HCT116 (cell line): ENCODE data around the gene TTC33. TPM values are rescaled to one million over a fixed set of nuclear protein-coding genes. Genes with fewer than 3 reads are reported as not detected.

Experiments used
- ATAC-seq: fragments of 200-7000 bp; cut with Tn5 transposase; 2 replicates; pipeline ENCODE4 v1.9.1; 2020; ENCODE audit warnings: mild to moderate bottlenecking, moderate library complexity
- BruUV-seq: library from RNA; stranded (reverse); fragments of 400-500 nt; replicated peaks from 2 replicates; lab custom pipeline; 2021; lab: Mats Ljungman, UMichigan
- CTCF ChIA-PET: fragments of 300-600 bp; sonication (Branson Sonifier 250); formaldehyde crosslinking; loops from one replicate; lab custom pipeline; 2021; ENCODE audit warnings: antibody characterized with exemption; lab: Charles Lee
- POLR2A ChIA-PET: fragments of 300-600, 350-600 bp; sonication (Branson Sonifier 250); formaldehyde crosslinking; loops from one replicate; lab custom pipeline; 2021; ENCODE audit warnings: antibody characterized with exemption; lab: Charles Lee
- RAD21 ChIA-PET, 2 experiments: fragments of 300-600 bp; sonication (Branson Sonifier 250); formaldehyde crosslinking; loops; one replicate each; lab custom pipeline; 2023; ENCODE audit warnings: low total read pairs in 2 of 2; ENCODE audit not compliant: uncharacterized antibody in 2 of 2, unreplicated experiment in 2 of 2, low non-redundant PET in 1 of 2; lab: Charles Lee
- DNase-seq: peaks from one replicate; pipeline ENCODE4 v3.0.0-alpha.2; 2010; ENCODE audit warnings: low read depth, low spot score
- H2AFZ ChIP-seq: fragments of 200-600 bp; shearing (Covaris generic), sonication (generic); 2 replicates; pipeline ENCODE4 v1.6.1; 2017; ENCODE audit warnings: low read depth, mixed run types, mixed read lengths, antibody characterized with exemption, low read length; ENCODE audit not compliant: poor library complexity, severe bottlenecking
- H3K27ac ChIP-seq: 2 replicates; pipeline ENCODE4 v1.5.1; 2012; ENCODE audit warnings: low read depth, low read length
- H3K27me3 ChIP-seq: fragments of 200-600 bp; sonication (generic); 2 replicates; pipeline ENCODE4 v1.6.1; 2016; ENCODE audit warnings: mixed run types, low read length, mixed read lengths; ENCODE audit not compliant: insufficient read depth
- H3K36me3 ChIP-seq, 2 experiments: fragments of 200-500 bp in 1 of 2; fragments of 200-600 bp in 1 of 2; sonication (Bioruptor generic) in 1 of 2; sonication (generic) in 1 of 2; 2 replicates each; pipeline versions ENCODE4 v1.5.1 to v1.6.1; 2014 to 2016; ENCODE audit warnings: low read length in 2 of 2, inconsistent platforms in 1 of 2, mixed read lengths in 1 of 2, mixed run types in 1 of 2; ENCODE audit not compliant: insufficient read depth in 2 of 2, control insufficient read depth in 1 of 2
- H3K4me1 ChIP-seq, 2 experiments: fragments of 200-600 bp in 1 of 2; sonication (generic) in 1 of 2; 2 replicates each; pipeline versions ENCODE4 v1.5.1 to v1.6.1; 2012 to 2017; ENCODE audit warnings: low read length in 2 of 2, inconsistent platforms in 1 of 2, mild to moderate bottlenecking in 1 of 2, mixed read lengths in 1 of 2, mixed run types in 1 of 2, moderate library complexity in 1 of 2; ENCODE audit not compliant: insufficient read depth in 2 of 2, control insufficient read depth in 1 of 2
- H3K4me2 ChIP-seq: fragments of 200-600 bp; sonication (generic); 2 replicates; pipeline ENCODE4 v1.6.1; 2017; ENCODE audit warnings: mixed run types, low read length, mixed read lengths
- H3K4me3 ChIP-seq, 2 experiments: fragments of 200-600 bp in 1 of 2; sonication (generic) in 1 of 2; replicated peaks in 1 of 2; 2 replicates each; pipeline ENCODE4 v1.5.1; 2011 to 2016; ENCODE audit warnings: low read length in 2 of 2, control low read depth in 1 of 2, low read depth in 1 of 2, mild to moderate bottlenecking in 1 of 2, mixed read lengths in 1 of 2, mixed run types in 1 of 2
- H3K79me2 ChIP-seq: fragments of 200-600 bp; sonication (generic); 2 replicates; pipeline ENCODE4 v1.6.1; 2017; ENCODE audit warnings: mild to moderate bottlenecking, mixed run types, low read length, moderate library complexity, mixed read lengths; ENCODE audit not compliant: insufficient read depth
- H3K9ac ChIP-seq: fragments of 200-600 bp; sonication (generic); 2 replicates; pipeline ENCODE4 v1.6.1; 2016; ENCODE audit warnings: low read length, mixed read lengths
- H3K9me2 ChIP-seq: fragments of 200-600 bp; sonication (generic), shearing (Covaris generic); 2 replicates; pipeline ENCODE4 v1.6.1; 2017; ENCODE audit warnings: mixed run types, mild to moderate bottlenecking, moderate library complexity; ENCODE audit not compliant: insufficient read depth
- H3K9me3 ChIP-seq, 2 experiments: fragments of 200-500 bp in 1 of 2; fragments of 200-600 bp in 1 of 2; sonication (Bioruptor generic) in 1 of 2; sonication (generic) in 1 of 2; 2 replicates each; pipeline ENCODE4 v1.6.1; 2014 to 2017; ENCODE audit warnings: low read length in 2 of 2, mixed read lengths in 2 of 2, inconsistent platforms in 1 of 2, low read depth in 1 of 2, mild to moderate bottlenecking in 1 of 2, mixed run types in 1 of 2, moderate library complexity in 1 of 2; ENCODE audit not compliant: control insufficient read depth in 1 of 2, insufficient read depth in 1 of 2
- H4K20me1 ChIP-seq: fragments of 200-600 bp; sonication (generic), shearing (Covaris generic); 2 replicates; pipeline ENCODE4 v1.6.1; 2017; ENCODE audit warnings: mixed run types, mild to moderate bottlenecking, moderate library complexity; ENCODE audit not compliant: insufficient read depth
- CBX3 ChIP-seq: IDR thresholded peaks from 2 replicates; pipeline ENCODE4 v1.6.1; 2012; ENCODE audit warnings: low read depth
- EGR1 ChIP-seq: IDR thresholded peaks from 2 replicates; pipeline ENCODE4 v1.6.1; 2012; ENCODE audit warnings: low read depth
- ELF1 ChIP-seq: IDR thresholded peaks from 2 replicates; pipeline ENCODE4 v1.6.1; 2012; ENCODE audit warnings: low read depth, borderline replicate concordance
- EZH2 ChIP-seq: fragments of 200-600 bp; sonication (generic); IDR thresholded peaks from 2 replicates; pipeline ENCODE4 v1.6.1; 2017; ENCODE audit warnings: antibody characterized with exemption, mixed run types
- EZH2phosphoT487 ChIP-seq: fragments of 200-600 bp; IDR thresholded peaks from 2 replicates; pipeline ENCODE4 v1.6.1; 2018; ENCODE audit warnings: antibody characterized with exemption, borderline replicate concordance
- FOSL1 ChIP-seq: IDR thresholded peaks from 2 replicates; pipeline ENCODE4 v1.6.1; 2012; ENCODE audit warnings: low read depth
- POLR2A ChIP-seq: IDR thresholded peaks from 2 replicates; pipeline ENCODE4 v1.7.0; 2011; ENCODE audit warnings: borderline replicate concordance; ENCODE audit not compliant: insufficient read depth, insufficient read length; ENCODE audit errors: extremely low read depth
- RAD21 ChIP-seq: IDR thresholded peaks from 2 replicates; pipeline ENCODE4 v1.6.1; 2012; ENCODE audit warnings: low read depth, mild to moderate bottlenecking
- SIN3A ChIP-seq: IDR thresholded peaks from 2 replicates; pipeline ENCODE4 v1.6.1; 2012; ENCODE audit warnings: low read depth
- SRF ChIP-seq: IDR thresholded peaks from 2 replicates; pipeline ENCODE4 v1.6.1; 2012; ENCODE audit warnings: low read depth
- TCF7L2 ChIP-seq: IDR thresholded peaks from 2 replicates; pipeline ENCODE4 v1.7.0; 2011; ENCODE audit warnings: borderline replicate concordance, inconsistent platforms; ENCODE audit not compliant: insufficient read depth, insufficient read length; ENCODE audit errors: extremely low read depth
- ZFX ChIP-seq: fragments of 450-650 bp; IDR thresholded peaks from 2 replicates; pipeline ENCODE4 v1.6.1; 2017
- intact Hi-C: fragments of 100-400 bp; cut with micrococcal nuclease; formaldehyde crosslinking; loops from 2 replicates; pipeline ENCODE4 v1.10.0; 2022
- total RNA-seq: library from RNA; stranded (reverse); gene quantifications from one replicate; pipeline ENCODE4 v1.2.1, GENCODE V29; 2021; ENCODE audit not compliant: unreplicated experiment
- TF ChIP-seq, protein P1 (sequence below): IDR thresholded peaks from 2 replicates; pipeline ENCODE4 v1.6.1; 2012

The TTC33 gene
- total RNA-seq, 1 experiment from 2014 or later, result 14.5 TPM

GRCh38 chr5:40653221-40654022, 102.3 kb downstream of the TTC33 start:
- no peak for TF ChIP-seq RAD21
- no peak for TF ChIP-seq EZH2phosphoT487
- no peak for TF ChIP-seq TCF7L2
- TF ChIP-seq SIN3A, result no peak
- no peak for TF ChIP-seq FOSL1
- TF ChIP-seq SRF, result no peak
- no peak for TF ChIP-seq EZH2
- no peak for TF ChIP-seq POLR2A
- H2AFZ ChIP-seq, result no peak overlapping the region
- RAD21 ChIA-PET, result no interaction called here
- no peaks in the 10 kb centered on the region for H3K36me3 ChIP-seq
- H3K9ac ChIP-seq, result no peak overlapping the region
- H3K27ac ChIP-seq, result no peak overlapping the region
- H3K79me2 ChIP-seq, result no peaks in the 10 kb centered on the region
- H4K20me1 ChIP-seq, result no peaks in the 10 kb centered on the region
- intact Hi-C loops, result no loop called here
- no peak for ATAC-seq
- POLR2A ChIA-PET, result interaction anchor here (0.7 kb wide), 1 partner anchor 1315 kb away, joined by 4 read pairs; no protein-coding TSS in a partner anchor
- no peaks in the 10 kb centered on the region for H3K4me1 ChIP-seq
- H3K9me2 ChIP-seq, result no peaks in the 10 kb centered on the region
- H3K4me3 ChIP-seq, result no peak overlapping the region
- no peaks in the 10 kb centered on the region for H3K9me3 ChIP-seq
- H3K4me2 ChIP-seq, result no peak overlapping the region
- no TSS peak for BruUV-seq
- CTCF ChIA-PET, result no interaction called here
- no peak for DNase-seq
- no peaks in the 10 kb centered on the region for H3K27me3 ChIP-seq

- intact Hi-C loops, result no loop called here
- no peak for DNase-seq
Measured at GRCh38 chr5:40652441-40653220, 103.1 kb downstream of the TTC33 start.

More at GRCh38 chr5:40652441-40653220, 103.1 kb downstream of the TTC33 start:
- Histone ChIP-seq H3K27me3 (no peaks in the 10 kb centered on the region), H3K27ac (no peak overlapping the region), H3K4me2 (no peak overlapping the region), H3K9ac (no peak overlapping the region), H3K36me3 (no peaks in the 10 kb centered on the region), H2AFZ (no peak overlapping the region), H3K79me2 (no peaks in the 10 kb centered on the region), H3K9me3 (no peaks in the 10 kb centered on the region), H3K4me1 (no peaks in the 10 kb centered on the region), H3K9me2 (no peaks in the 10 kb centered on the region), H4K20me1 (no peaks in the 10 kb centered on the region), H3K4me3 (no peak overlapping the region)
- BruUV-seq, result no TSS peak
- CTCF ChIA-PET, result no interaction called here
- TF ChIP-seq ZFX (no peak), EGR1 (no peak), ELF1 (no peak), CBX3 (no peak), EZH2 (no peak), EZH2phosphoT487 (no peak), POLR2A (no peak)
- TF ChIP-seq, protein P1, sequence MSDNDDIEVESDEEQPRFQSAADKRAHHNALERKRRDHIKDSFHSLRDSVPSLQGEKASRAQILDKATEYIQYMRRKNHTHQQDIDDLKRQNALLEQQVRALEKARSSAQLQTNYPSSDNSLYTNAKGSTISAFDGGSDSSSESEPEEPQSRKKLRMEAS, result no peak
- no peak for ATAC-seq
- RAD21 ChIA-PET, result no interaction called here
- POLR2A ChIA-PET, result no interaction called here
